ENCODE measurements around the gene REG3A.

Gene REG3A

DNA sequence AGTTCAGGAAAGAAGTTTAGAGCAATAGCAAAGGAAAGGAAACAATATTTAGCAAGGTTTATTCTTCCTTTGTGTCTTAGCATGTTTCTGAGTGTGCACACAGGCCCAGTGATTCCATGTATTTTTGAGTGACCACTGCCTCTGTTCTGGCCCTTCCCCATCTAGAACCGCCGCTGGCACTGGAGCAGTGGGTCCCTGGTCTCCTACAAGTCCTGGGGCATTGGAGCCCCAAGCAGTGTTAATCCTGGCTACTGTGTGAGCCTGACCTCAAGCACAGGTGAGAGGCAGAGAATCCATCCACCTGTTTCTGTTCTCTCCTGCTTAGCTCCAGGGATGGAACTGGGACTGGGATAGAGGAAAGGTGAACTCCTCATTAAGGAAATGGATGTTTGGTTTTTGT is 36.9 kb downstream of the REG3A start:
- in situ Hi-C loops (cut with MboI; ENCODE audit: low sequenced_read_pairs): no loop called here

DNA sequence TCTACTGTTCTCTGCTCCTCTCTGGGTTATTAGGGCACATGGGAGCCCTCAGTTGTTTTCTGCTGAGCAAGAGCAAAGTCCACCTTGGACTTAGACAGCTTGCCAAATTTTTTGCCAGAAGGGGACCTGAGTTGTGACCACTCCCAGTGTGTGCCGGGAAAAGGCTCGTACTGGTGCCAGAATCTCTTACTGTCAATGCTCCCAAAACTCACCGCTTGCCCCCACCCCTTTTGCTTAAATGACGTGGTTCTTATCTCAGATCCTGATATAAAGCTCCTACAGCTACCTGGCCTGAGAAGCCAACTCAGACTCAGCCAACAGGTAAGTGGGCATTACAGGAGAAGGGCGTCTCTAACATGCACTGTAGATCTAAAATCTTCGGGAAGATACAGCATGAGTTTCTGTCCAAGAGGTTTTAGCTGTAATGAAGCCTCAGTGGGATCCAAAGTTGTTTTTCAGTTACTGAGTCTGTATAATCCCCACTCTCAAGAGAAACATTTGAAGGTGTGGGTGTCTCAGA is 39.3 kb downstream of the REG3A start, which contains the start of gene REG1A:
Gene REG1A (plus strand): TSS at position 295 of the 520 bp plus-strand sequence. CDS start 374 bp downstream, outside the sequence.
- in situ Hi-C loops (cut with MboI; ENCODE audit: low sequenced_read_pairs): no loop called here

DNA sequence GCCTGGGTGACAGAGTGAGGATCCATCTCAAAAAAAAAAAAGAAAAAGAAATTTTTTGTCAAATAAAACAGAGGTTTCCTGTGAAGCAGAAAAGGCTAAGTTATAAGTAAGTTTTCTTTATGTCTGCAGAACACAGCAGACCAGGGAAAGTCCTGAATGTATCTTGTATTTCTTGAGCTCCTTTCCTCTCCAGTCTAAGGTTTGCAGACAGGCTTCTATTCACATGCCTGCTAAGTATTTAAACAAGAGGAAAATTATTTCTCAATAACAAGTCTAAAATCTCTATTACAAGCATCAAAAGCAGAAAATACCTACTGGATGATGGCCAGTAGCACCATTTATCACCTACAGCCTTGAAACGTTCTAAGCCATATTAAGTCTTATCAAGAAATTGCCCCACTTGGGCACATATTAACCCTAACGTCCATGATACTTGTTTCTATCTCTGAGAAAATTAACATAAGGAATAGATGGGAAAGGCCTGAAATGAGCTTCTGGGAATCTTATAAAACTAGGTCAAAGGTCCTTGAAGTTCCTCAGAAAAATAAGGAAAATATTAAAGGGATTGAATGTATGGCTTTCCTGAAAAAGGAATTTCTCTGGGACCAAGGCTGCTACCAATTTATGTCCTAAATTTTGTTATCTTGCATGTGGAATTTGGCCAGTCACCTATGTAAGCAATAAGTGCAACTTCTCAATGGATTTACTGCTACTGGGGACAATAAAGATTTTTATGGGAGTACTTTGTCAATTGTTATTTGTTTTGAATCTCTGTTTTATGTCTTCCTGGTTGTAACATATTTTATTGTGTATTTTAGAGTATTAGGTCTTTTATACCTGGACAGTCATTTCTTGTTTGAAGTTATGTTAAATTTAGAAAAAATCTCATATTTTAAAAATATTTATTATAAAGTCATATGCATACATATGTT is 42.3 kb downstream of the REG3A start:
- in situ Hi-C loops (cut with MboI; ENCODE audit: low sequenced_read_pairs): no loop called here

DNA sequence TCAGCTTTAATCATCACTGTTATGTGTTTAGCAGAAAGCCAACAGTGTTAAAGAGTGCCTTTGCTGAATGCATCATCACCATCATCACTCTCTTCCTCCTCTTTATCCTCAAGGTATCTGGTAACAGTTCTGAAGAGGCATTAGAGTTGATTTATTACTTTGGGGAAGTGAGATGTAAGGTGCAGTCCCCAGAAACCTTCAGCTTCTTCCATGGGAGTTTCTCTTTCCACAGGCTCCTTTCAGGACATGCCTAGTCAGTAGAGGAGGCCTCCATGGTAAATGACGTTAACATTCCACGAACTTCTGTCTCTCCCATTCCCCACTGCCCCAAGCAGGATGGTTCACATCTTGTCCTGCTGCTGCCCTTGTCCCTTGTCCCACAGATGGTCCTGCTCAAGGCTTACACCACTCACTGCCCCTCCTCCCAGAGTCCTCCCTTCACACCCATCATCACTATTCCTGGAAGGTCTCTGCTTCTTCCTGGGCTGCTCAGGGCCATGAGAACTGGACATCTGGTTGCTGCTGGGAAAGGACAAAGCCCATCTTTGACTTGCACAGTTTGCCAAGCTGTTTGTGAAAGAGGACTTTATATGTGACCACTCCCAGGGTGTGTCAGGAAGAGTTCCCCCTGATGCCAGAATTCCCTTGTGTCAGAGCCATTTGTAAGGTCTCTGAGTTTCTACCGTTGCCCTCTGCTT is 44.6 kb downstream of the REG3A start:
- in situ Hi-C loops (cut with MboI; ENCODE audit: low sequenced_read_pairs): no loop called here

DNA sequence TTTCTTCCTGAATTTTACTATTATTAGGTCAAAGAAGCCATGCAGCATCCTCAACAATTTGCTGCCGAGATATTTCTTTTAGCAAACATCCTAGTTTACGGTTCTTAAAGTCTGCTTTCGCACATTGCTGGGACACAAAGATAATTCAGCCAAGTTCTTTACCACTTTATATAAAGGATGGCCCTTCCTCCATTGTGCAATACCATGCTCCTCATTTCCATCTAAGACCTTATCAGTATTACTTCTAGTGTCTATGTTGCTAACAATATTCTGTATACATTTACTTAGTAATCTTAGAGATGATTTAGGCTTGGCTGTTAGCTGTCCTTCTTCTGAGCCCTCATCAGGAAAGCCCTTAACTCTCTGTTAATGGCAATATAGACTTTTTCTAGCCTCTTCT is 47.3 kb downstream of the REG3A start:
- in situ Hi-C loops (cut with MboI; ENCODE audit: low sequenced_read_pairs): no loop called here
